HG03108 (cell line): ENCODE data around the gene HSD17B11.
"Not testable (repeated sequence)": the region's sequence is repeated elsewhere in the genome, so short reads cannot be mapped to it uniquely, and the experiment has no call there.

Experiments used
- ATAC-seq: cut with Tn5 transposase; IDR thresholded peaks from one replicate; pipeline ENCODE4 v1.9.1; 2021; ENCODE audit warnings: moderate library complexity; ENCODE audit not compliant: unreplicated experiment

HSD17B11 gene

GRCh38 chr4:87310691-87311335 lies 80.2 kb downstream of the HSD17B11 start:
- no peak for ATAC-seq

- ATAC-seq, result no peak
Measured at GRCh38 chr4:87309625-87310024, 81.4 kb downstream of the HSD17B11 start.

GRCh38 chr4:87306056-87306455 lies 84.9 kb downstream of the HSD17B11 start:
- ATAC-seq, result no peak

- ATAC-seq, result no peak
Measured at GRCh38 chr4:87305562-87305961, 85.4 kb downstream of the HSD17B11 start.

- no peak for ATAC-seq
Measured at GRCh38 chr4:87304745-87305432, 86.1 kb downstream of the HSD17B11 start.

GRCh38 chr4:87299898-87300297 lies 91.1 kb downstream of the HSD17B11 start:
- ATAC-seq, result no peak

- no peak for ATAC-seq
Measured at GRCh38 chr4:87298362-87298761, 92.6 kb downstream of the HSD17B11 start.

- not testable (repeated sequence) for ATAC-seq
Measured at GRCh38 chr4:87294911-87295310, 96.1 kb downstream of the HSD17B11 start.

GRCh38 chr4:87293889-87294288 lies 97.1 kb downstream of the HSD17B11 start:
- not testable (repeated sequence) for ATAC-seq

- ATAC-seq, result no peak
Measured at GRCh38 chr4:87286970-87287369, 104.0 kb downstream of the HSD17B11 start.
